Sciatic nerve (tissue), 2 donors: ENCODE measurements around the gene CCDC40. TPM values are rescaled to one million over a fixed set of nuclear protein-coding genes. Genes with fewer than 3 reads are reported as not detected.

Source experiments
- ATAC-seq: fragments of 200-7000 bp; cut with Tn5 transposase; one replicate; pipeline ENCODE4 v1.9.1; 2020; ENCODE audit warnings: mild to moderate bottlenecking, moderate library complexity
- DNase-seq: peaks from one replicate; pipeline ENCODE4 v3.0.0-alpha.2; 2020; ENCODE audit warnings: low spot score
- intact Hi-C: fragments of 100-400 bp; cut with DNase I; formaldehyde crosslinking; loops from one replicate; pipeline ENCODE4 v1.14.2; 2022
- total RNA-seq: library from RNA; stranded (reverse); fragmentation: NEBNext Ultra II Directional; extraction: Animal tissue kit (Norgen Biotek cat#: 25700); gene quantifications from one replicate; pipeline ENCODE4 v1.2.1, GENCODE V29; 2021
- donor health status: DM: no; HTN: no; CAD: no.
- donor health status: DM: no; HTN: no; CAD: no.

Gene CCDC40
- total RNA-seq, 1 donor from 2014 or later = 12.6 TPM

DNA sequence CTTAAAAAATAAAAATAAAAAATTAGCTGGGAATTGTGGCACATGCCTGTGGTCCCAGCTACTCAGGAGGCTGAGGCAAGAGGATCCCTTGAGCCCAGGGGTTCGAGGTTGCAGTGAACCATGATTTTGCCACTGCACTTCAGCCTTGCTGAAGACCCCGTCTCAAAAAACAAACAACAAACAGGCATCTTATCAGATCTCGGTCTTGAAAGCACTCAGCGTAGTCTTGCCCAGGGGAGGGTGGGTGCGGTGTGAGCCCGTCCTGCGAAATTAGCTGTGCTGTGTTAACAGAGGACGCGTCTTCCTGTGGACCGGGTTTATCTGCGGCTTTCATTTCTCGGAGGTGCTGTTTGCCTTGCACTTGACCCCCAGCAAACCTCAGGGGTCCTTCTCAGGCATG is 70.3 kb downstream of the CCDC40 start:
- intact Hi-C loops = no loop called here
- ATAC-seq (no peak), DNase-seq (peak; percentile 45)

DNA sequence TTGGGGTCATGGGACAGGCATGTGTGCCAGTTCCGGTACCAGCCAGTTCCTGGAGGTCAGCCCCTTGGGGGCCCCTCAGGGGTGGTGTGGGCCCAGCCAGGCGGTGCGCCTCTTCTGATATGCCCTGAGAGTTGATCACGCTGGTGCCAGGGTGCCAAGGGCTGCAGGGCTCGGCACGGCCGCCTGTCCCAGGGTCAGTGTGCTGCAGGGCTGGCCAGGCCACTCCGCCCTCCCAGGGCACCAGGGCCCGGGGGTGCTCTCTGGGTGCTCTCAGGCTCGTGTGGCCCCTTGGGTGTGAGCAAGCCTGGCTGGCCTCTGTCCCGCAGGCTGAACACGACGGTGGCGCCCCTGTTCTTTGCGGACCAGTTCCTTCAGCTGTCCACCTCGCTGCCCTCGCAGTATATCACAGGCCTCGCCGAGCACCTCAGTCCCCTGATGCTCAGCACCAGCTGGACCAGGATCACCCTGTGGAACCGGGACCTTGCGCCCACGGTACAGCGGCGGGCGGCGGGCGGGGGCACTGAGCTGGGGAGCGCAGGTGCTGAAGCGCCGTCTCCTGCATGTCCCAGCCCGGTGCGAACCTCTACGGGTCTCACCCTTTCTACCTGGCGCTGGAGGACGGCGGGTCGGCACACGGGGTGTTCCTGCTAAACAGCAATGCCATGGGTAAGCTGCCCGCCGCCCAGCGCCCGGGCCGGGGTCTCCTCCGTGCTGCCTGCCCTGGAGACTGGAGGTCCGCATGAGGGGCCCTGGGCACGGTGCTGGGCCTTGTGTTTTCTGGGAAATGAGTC is 71.0 kb downstream of the CCDC40 start:
- DNase-seq (peak; percentile 57), ATAC-seq (no peak)
- intact Hi-C loops = no loop called here

DNA sequence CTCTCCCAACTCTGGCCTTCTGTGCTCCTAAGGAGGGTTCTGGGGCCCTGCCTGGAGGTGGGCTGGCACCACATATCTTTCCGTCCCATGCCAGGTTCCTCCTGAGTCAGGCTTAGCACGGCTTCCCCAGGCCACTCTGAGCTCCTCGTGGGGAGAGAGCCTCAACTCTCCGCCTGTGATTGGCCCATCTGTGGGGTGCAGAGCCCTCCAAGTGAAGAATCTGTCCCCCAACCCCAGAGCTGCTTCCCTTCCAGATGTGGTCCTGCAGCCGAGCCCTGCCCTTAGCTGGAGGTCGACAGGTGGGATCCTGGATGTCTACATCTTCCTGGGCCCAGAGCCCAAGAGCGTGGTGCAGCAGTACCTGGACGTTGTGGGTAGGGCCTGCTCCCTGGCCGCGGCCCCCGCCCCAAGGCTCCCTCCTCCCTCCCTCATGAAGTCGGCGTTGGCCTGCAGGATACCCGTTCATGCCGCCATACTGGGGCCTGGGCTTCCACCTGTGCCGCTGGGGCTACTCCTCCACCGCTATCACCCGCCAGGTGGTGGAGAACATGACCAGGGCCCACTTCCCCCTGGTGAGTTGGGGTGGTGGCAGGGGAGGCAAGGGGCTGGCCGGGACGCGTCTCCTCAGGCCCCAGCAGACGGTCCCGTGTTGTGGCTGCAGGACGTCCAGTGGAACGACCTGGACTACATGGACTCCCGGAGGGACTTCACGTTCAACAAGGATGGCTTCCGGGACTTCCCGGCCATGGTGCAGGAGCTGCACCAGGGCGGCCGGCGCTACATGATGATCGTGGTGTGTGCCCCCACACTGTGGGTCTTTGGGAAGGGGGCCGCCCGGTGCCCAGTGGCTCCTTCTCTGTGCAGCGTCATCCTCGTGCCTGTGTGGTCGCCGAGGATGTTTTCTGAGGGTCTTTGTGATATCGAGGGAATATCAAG is 71.9 kb downstream of the CCDC40 start:
- DNase-seq (peak; percentile 48), ATAC-seq (no peak)
- intact Hi-C loops = no loop called here

DNA sequence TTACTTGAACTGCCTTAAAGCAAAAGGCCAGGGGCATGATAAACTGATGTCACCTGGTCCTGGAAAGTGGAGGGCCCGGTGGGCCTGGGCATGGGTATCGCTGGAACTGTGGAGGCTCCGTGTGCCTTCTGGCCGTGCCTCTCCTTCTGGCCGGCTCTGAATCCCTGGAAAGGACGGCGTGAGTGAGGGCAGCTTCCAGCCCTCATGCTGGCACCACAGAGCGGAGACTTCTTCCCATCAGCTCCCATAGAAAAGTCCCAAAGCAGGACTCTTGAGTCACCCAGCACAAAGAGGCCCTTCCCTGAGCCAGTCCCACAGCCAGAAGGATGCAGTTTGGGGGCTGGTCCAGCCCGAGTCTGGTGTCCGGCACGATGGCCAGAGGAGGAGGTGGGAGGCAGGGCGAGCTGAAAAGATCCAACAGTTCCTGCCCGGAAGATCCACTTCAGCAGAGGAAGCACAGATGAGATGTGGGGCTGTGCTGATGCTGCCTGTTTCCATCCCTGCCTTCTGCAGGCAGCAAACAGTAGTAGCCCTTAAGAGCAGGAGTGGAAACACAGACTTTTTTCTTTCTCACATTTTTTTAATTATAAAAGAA is 72.7 kb downstream of the CCDC40 start:
- intact Hi-C loops = no loop called here
- ATAC-seq (no peak), DNase-seq (peak; percentile 13)

DNA sequence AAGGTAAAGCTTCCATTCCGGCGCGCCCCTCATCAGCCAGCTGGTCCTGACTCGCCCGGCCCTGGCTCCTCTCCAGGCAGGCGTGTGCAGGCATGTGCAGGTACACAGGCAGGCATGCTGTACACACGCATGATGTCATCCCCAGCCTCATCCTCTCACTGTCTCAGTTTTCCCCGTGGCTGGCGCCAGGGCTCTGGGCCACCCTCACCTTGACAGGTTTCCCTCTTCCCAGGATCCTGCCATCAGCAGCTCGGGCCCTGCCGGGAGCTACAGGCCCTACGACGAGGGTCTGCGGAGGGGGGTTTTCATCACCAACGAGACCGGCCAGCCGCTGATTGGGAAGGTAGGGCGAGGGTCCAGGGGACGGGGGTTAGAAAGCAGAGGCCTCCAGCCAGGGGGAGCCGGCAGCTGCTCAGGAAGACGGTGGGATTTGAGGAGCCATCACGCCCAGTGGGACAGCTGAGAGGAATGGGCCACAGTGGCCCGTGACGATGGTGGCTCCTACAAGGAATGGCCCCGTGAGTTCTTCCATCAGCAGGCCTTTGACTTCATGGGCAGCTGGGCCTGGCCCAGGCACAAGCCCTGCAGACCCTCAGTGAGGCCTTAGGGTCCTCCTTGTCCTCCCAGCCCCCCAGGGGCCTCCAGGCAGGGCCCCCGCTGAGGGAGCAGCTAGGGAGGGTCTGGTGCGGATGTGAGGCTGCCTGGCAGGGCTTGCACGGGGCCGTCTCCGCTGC is 73.4 kb downstream of the CCDC40 start:
- no peak for ATAC-seq
- intact Hi-C loops = no loop called here
- DNase-seq = peak; percentile 49

DNA sequence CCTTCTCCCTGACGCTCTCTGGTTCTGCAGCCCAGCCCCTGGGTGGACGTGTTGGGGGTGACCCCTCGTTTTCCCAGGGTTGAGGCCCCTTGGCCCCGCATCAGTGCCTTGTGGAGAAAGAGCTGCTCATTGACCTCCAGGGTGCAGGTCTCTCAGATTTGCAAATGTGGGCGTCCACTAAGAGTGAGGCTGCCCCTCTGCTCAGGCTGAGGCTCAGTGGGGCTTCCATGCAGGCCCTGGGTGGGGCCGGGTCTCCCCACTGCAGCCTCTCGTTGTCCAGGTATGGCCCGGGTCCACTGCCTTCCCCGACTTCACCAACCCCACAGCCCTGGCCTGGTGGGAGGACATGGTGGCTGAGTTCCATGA is 74.0 kb downstream of the CCDC40 start:
- DNase-seq = no peak
- intact Hi-C loops = no loop called here
- ATAC-seq = no peak

DNA sequence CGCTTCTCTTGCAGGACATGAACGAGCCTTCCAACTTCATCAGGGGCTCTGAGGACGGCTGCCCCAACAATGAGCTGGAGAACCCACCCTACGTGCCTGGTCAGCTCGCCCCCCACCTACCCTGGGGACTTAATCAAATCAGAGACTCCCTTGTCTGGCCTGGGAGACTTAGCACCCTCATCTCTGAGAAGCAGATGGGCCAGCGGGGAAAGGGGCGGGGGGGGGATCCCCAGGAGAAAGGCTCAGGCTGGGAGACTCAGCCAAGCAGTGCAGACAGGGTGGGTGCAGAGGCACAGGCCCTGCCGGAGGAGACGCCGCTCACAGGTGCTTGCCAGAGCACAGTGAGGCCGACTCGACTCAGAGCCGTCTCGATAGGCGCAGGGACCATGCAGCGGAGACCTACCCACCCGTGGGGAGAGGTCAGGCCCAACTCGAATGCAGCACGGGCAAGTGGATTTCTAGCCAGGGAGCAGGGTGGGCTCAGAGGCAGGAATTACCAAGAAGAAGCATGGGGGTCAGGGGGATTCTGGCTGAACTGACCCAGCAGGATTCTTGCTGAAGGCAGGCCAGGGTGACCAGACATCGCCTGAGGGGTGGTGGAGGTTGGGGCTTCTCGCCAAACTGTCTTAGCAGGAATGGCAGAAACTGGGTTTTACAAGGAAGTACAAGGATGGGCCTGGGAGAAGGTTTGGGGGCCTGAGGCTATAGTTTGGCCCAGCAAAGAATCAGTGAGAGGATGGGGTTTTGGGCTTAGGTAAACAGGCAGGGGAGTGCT is 74.7 kb downstream of the CCDC40 start:
- DNase-seq (no peak), ATAC-seq (no peak)
- intact Hi-C loops = no loop called here

DNA sequence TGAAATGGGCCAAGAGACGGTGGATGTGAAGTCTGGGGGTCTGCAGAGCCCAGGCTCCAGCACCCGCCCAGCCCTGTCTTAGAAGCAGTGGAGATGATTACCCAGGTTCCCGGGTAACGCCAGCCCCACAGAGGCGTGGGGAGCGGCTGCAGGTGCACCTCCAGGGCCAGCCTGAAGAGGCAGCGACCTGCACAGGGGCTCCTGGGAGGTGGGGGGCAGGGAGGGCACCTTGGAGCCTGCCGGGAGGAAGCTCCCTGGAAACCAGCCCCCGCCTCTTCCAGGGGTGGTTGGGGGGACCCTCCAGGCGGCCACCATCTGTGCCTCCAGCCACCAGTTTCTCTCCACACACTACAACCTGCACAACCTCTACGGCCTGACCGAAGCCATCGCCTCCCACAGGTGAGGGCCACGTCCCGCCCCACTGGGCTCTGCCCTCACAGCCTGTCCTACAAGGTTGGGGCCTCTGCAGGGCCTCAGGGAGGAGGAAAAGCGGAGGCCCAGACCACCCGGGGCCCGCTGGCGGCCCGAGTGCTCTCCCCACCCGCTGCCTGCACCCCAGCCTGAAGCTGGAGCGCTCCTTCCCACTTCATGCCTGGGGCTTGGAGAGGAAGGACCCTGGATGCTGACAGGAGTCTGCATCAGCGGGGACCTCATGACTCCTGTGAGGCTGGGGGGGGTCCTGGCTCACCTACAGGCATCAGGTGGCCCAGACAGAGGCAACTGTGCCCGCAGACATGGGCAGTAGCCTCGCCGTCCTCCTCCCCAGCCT is 75.4 kb downstream of the CCDC40 start:
- DNase-seq (no peak), ATAC-seq (no peak)
- intact Hi-C loops = no loop called here

DNA sequence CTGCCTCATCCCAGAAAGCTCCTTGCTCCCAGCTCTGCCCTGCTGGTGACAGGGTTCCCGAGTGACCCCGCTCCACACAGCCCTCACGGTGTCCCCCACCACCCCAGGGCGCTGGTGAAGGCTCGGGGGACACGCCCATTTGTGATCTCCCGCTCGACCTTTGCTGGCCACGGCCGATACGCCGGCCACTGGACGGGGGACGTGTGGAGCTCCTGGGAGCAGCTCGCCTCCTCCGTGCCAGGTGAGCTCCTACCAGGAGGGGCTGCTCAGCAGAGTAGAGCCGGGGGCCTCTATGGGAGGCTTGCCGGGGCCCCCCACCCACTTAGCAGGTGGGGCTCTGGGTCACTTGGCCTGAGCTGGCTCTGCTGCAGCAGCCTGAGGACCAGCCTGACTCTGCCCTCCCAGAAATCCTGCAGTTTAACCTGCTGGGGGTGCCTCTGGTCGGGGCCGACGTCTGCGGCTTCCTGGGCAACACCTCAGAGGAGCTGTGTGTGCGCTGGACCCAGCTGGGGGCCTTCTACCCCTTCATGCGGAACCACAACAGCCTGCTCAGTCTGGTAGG is 76.1 kb downstream of the CCDC40 start:
- ATAC-seq (no peak), DNase-seq (no peak)
- intact Hi-C loops = no loop called here

DNA sequence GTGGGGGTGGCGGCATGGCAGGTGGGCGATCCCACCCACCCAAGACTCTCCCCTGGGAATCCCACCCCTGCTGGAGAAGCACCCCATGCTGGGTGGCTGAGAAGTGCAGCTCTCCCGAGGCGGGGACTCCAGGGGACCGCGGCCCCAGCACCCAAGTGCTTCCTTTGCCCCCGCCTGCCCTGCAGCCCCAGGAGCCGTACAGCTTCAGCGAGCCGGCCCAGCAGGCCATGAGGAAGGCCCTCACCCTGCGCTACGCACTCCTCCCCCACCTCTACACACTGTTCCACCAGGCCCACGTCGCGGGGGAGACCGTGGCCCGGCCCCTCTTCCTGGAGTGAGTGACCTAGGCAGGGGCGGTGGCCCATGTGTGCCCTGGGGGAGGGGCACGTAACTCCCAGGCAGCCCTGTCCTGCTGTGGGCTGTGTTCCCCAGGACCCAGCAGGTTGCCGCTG is 76.6 kb downstream of the CCDC40 start:
- no peak for ATAC-seq
- no peak for DNase-seq
- intact Hi-C loops = no loop called here

DNA sequence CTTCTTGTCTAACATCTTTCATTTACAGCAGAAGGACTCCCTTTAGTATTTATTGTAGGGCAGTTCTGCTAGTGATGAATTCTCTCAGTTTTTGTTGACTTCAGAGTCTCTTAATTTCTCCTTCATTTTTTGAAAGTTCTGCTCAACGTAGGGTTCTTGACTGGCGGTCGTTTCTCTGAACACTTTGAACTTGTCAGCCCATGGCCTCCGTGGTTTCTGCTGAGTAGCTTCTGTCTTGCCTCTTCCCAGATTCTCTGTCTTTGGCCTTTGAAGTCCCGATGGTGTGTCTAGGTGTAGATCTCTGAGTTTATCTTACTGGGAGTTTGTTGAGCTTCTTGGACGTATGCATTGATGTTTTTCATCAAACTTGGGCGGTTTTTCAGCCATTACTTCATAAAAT is 78.3 kb downstream of the CCDC40 start:
- ATAC-seq = no peak
- DNase-seq = peak; percentile 4
- intact Hi-C loops = no loop called here

DNA sequence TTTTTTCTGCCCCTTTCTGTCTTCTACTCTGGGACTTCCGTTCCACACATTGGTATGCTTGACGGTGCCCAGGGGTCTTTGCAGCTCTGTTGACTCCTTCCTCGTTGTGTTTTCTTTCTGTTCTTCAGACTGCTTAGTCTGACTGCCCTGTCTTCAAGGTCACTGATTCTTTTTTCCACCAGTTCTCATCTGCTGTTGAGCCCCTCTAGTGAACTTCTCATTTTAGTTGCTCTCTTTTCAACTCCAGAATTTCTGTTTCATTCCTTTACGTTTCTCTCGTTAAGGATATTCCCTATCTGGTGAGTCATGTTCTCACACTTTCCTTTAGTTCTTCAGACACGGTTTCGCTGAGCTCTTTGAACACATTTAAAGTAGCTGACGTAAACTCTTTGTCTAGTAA is 78.7 kb downstream of the CCDC40 start:
- intact Hi-C loops = no loop called here
- DNase-seq (peak; percentile 13), ATAC-seq (no peak)

DNA sequence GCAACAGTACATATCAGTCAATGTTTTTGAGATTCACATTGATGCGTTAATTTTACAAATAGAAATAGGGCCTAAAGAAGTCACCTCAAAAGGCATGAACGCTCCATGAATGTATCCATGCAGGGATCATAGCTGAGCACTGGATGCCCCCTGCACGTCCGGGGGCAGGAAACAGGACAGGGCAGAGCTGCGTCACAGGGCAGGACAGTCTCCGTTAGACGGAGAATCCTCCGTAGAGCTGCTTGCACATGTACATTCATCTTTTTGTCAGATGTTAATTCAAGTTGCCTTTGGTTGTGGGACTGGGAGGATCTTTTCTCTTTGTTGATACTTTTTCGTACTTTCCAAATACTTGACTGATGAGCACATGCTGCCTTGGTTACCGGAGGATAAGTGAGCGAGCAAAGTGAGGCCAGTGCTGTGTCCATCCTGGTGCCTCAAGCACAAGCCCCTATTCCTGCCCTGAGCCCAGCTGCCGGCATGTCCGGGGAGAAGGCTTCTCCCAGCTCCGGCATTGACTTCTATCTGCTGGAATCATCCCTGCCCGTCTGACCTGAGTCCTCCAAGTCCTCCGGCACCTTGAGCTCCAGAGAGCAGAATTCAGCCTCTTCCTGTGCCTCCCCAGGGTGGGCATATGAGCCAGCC is 80.0 kb downstream of the CCDC40 start:
- DNase-seq (peak; percentile 38), ATAC-seq (no peak)
- intact Hi-C loops = no loop called here

DNA sequence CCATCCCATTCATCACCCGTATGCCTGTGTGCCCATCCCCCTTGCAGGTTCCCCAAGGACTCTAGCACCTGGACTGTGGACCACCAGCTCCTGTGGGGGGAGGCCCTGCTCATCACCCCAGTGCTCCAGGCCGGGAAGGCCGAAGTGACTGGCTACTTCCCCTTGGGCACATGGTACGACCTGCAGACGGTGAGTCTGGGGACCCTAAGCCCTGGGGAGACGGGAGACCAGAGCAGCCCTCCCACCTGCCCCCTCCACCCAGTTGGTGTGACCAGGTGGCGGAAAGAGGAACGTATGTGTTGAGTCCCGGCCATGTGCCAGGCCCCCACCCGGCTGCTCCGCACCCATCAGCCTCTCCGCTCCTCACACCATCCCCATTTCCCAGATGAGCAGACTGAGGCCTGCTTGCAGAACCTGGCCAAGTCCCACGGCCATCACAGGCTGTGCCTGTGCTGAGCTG is 80.5 kb downstream of the CCDC40 start:
- no peak for ATAC-seq

DNA sequence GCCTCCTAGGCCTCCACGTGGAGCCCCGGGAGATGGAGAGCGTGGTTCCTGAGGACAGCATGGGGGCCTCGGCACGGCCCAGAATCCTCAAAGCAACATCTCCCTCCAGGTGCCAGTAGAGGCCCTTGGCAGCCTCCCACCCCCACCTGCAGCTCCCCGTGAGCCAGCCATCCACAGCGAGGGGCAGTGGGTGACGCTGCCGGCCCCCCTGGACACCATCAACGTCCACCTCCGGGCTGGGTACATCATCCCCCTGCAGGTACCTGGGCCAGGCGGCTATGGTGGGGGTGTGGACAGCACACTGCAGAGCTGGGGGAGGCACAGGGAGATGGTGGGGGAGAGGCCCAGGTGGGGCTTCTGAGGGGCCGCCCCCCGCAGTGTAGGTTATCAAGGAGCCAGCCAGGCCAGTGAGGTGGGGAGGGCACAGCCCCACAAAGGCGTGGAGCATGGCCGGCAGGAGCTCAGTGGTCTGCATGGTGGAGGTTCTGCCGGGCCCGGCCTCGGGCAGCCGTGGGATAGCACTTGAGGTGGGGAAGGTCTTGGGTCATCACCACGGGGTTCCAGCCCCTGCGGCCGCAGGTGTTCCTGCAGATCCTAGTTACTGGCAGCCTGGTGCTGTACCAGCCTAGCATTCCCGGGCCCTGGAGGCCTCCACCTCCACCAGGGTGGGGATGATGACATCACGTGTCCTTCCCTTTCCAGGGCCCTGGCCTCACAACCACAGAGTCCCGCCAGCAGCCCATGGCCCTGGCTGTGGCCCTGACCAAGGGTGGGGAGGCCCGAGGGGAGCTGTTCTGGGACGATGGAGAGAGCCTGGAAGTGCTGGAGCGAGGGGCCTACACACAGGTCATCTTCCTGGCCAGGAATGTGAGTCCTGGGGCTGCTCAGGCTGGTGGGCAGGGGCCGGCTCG is 81.3 kb downstream of the CCDC40 start:
- peak; percentile 56 for DNase-seq

More for the DNA sequence above, 80.5 kb downstream of the CCDC40 start:
- intact Hi-C loops = no loop called here
- DNase-seq = peak; percentile 44

More for the DNA sequence above, 81.3 kb downstream of the CCDC40 start:
- intact Hi-C loops = no loop called here
- ATAC-seq = peak; percentile 30
